ENCODE measurements around the gene POU2F1. TPM values are rescaled to one million over a fixed set of nuclear protein-coding genes. Genes with fewer than 3 reads are reported as not detected.

Gene POU2F1
- total RNA-seq, 3 donors from 2014 or later, result 20.0 to 29.0 (median 21.0) TPM

GRCh38 chr1:167273027-167273800, 52.5 kb downstream of the POU2F1 start:
- no peaks in the 10 kb centered on the region for H3K36me3 ChIP-seq
- no peak overlapping the region for H3K27ac ChIP-seq
- no peaks in the 10 kb centered on the region for H3K4me1 ChIP-seq
- H3K4me3 ChIP-seq, result no peak overlapping the region
- H3K9me3 ChIP-seq, result no peaks in the 10 kb centered on the region
- intact Hi-C loops (cut with DNase I; ENCODE audit: low total_unique reads), result no loop called here
- DNase-seq (ENCODE audit: low spot score in 2 of 2), result no peak
- TF ChIP-seq POLR2AphosphoS5 (IDR thresholded peaks at IDR 0.05) (no peak), POLR2A (IDR thresholded peaks at IDR 0.05) (no peak), CTCF (IDR thresholded peaks at IDR 0.05) (no peak)
- H3K27me3 ChIP-seq, result no peaks in the 10 kb centered on the region

DNA sequence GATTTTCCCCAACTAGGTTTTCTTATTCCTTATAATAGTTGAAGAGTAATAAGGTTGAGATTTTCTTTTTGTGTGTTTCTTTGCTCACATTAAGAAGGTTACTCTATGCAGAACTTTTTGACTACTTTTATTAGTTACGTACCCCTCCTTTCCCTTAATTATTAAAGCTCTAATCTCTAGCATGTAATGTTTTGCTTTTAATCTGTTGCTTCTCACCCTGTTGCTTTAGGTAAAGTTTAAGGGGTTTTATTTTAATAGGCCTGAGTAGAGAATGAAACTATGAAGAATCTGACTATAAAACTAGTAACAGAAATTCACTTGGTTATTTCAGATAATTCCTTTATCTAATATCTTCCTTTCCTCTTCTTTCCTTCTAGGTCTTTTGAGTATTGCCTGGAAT, 53.4 kb downstream of the POU2F1 start:
- DNase-seq (ENCODE audit: low spot score in 2 of 2), result no peak
- intact Hi-C loops (cut with DNase I; ENCODE audit: low total_unique reads), result no loop called here
- Histone ChIP-seq H3K9me3 (no peaks in the 10 kb centered on the region), H3K36me3 (no peaks in the 10 kb centered on the region), H3K27ac (no peak overlapping the region), H3K4me3 (no peak overlapping the region), H3K27me3 (no peaks in the 10 kb centered on the region), H3K4me1 (no peaks in the 10 kb centered on the region)
- TF ChIP-seq POLR2A (IDR thresholded peaks at IDR 0.05), result no peak
- no peak for TF ChIP-seq POLR2AphosphoS5 (IDR thresholded peaks at IDR 0.05)
- no peak for TF ChIP-seq CTCF (IDR thresholded peaks at IDR 0.05)

GRCh38 chr1:167276969-167277368, 56.3 kb downstream of the POU2F1 start:
- Histone ChIP-seq H3K27ac (no peak overlapping the region), H3K4me1 (no peaks in the 10 kb centered on the region), H3K36me3 (no peaks in the 10 kb centered on the region), H3K4me3 (no peak overlapping the region), H3K9me3 (no peaks in the 10 kb centered on the region), H3K27me3 (no peaks in the 10 kb centered on the region)
- DNase-seq (ENCODE audit: low spot score in 2 of 2), result no peak
- TF ChIP-seq POLR2A (IDR thresholded peaks at IDR 0.05) (no peak), POLR2AphosphoS5 (IDR thresholded peaks at IDR 0.05) (no peak), CTCF (IDR thresholded peaks at IDR 0.05) (no peak)
- intact Hi-C loops (cut with DNase I; ENCODE audit: low total_unique reads), result no loop called here

DNA sequence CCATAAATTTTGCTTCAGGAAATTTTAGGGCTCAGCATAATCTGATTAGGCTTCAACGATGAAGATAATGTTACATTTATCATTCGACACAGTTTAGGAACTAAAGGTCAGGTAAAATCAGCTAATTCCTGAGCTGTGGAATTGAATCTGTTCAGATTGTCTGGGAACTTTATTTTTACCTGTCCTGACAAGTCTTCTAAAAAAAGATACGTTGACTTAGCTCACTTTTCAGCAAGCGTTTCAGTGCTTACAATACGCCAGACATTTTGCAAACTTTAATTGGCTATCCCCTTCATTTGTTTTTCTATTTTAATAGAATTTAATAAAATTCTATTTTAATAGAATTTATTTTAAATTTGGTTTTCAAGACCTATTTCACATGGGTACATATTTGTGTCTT, 57.8 kb downstream of the POU2F1 start:
- Histone ChIP-seq H3K27ac (no peak overlapping the region), H3K4me1 (no peaks in the 10 kb centered on the region), H3K27me3 (no peaks in the 10 kb centered on the region), H3K36me3 (no peaks in the 10 kb centered on the region), H3K9me3 (no peaks in the 10 kb centered on the region), H3K4me3 (no peak overlapping the region)
- no peak for DNase-seq (ENCODE audit: low spot score in 2 of 2)
- no peak for TF ChIP-seq POLR2AphosphoS5 (IDR thresholded peaks at IDR 0.05)
- TF ChIP-seq CTCF (IDR thresholded peaks at IDR 0.05), result no peak
- no peak for TF ChIP-seq POLR2A (IDR thresholded peaks at IDR 0.05)
- intact Hi-C loops (cut with DNase I; ENCODE audit: low total_unique reads), result no loop called here

- Histone ChIP-seq H3K9me3 (no peaks in the 10 kb centered on the region), H3K4me1 (no peaks in the 10 kb centered on the region), H3K27ac (no peak overlapping the region), H3K36me3 (no peaks in the 10 kb centered on the region), H3K4me3 (no peak overlapping the region), H3K27me3 (no peaks in the 10 kb centered on the region)
- intact Hi-C loops (cut with DNase I; ENCODE audit: low total_unique reads), result no loop called here
- no peak for TF ChIP-seq POLR2A (IDR thresholded peaks at IDR 0.05)
- TF ChIP-seq CTCF (IDR thresholded peaks at IDR 0.05), result no peak
- TF ChIP-seq POLR2AphosphoS5 (IDR thresholded peaks at IDR 0.05), result no peak
- no peak for DNase-seq (ENCODE audit: low spot score in 2 of 2)
Observed at GRCh38 chr1:167280912-167281311, 60.2 kb downstream of the POU2F1 start.
